GM10847 (cell line): ENCODE measurements around the gene OR52E2.

ENCODE experiments used
- POLR2A ChIP-seq: IDR thresholded peaks from 2 replicates; pipeline ENCODE4 v1.6.1; 2011; ENCODE audit not compliant: insufficient read length; ENCODE audit errors: extremely low read depth

Gene OR52E2

GRCh38 chr11:5059391-5059790 lies at the start of gene OR52E2:
Gene OR52E2, minus strand, starts transcription at chr11:5059627. Its CDS starts 0 bp downstream, at chr11:5059627.
- TF ChIP-seq POLR2A, result no peak

DNA sequence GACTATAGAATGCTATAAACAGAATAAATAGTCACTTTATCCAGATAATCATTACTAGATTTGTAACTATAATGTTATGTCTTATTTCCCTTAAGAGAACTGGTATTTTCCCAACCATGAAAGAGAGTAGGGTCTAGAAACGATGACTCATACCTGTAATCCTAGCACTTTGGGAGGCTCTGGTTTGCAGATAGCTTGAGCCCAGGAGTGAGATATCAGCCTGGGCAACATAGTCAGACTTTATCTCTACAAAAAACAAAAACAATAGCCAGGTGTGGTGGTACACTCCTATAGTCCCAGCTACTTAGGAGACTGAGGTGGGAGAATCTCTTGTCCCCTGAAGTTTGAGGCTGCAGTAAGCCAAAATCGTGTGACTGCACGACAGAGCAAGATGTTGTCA lies 47.9 kb upstream of the OR52E2 start:
- no peak for TF ChIP-seq POLR2A

- TF ChIP-seq POLR2A, result no peak
Measured at GRCh38 chr11:5103066-5103465, 43.6 kb upstream of the OR52E2 start.

- no peak for TF ChIP-seq POLR2A
Measured at GRCh38 chr11:5102246-5102645, 42.8 kb upstream of the OR52E2 start.

DNA sequence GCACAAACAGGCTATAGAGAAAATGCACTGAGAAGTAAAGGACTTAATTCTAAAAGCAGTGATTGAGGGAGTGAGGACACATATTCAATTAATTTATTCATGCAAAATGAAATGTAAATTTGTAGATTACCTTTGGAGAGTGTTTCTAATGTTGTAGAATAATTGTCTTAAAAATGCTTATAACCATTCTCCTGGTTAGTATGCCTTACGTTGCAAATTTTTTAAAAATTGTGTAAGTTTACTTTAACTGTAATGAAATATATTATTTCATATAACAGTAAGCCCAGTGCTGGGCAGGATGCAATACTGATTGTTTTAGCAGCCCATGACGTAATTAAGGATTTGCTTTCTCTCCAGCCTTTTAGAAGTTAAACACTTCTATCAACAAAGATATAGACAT lies 36.6 kb upstream of the OR52E2 start:
- TF ChIP-seq POLR2A, result no peak

DNA sequence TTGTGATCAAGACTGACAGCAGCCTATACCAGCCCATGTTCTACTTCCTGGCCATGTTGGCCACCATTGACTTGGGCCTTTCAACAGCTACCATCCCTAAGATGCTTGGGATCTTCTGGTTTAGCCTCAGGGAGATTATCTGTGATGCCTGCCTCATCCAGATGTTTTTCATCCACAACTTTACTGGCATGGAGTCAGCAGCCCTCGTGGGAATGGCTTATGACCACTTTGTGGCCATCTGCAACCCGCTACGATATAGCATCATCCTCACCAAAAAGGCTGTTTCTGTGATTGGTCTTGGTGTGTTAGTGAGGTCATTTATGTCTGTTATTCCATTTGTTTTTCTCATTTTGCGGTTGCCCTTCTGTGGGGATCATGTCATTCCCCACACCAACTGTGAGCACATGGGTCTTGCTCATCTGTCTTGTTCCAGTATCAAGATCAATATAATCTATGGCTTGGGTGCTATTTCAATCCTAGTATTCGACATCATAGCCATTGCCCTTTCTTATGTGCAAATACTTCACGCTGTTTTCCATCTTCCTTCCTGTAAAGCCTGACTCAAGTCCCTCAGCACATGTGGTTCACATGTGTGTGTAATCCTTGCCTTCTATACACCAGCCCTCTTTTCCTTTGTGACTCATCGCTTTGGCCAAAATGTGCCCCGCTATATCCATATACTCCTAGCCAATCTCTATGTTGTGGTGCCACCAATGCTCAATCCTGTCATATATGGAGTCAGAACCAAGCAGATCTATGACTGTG lies 33.6 kb upstream of the OR52E2 start:
- TF ChIP-seq POLR2A, result no peak

DNA sequence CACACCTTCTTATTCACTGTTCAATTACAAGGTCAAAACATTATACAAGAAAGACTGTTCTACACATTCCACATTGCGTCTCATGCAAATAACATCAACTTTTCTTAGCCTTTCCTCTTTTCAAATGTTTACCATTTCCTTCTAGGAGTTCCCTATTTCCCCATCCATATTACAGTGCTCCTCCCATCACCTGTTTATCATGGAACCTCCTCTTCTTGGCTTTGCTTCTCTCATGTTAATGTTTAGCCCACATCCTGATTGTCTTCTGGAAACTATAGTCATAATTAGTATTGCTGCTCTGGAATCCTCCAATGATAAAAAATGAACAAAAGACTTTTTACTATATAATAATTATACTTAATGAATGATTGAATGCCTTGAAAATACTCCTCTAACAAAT lies 31.2 kb upstream of the OR52E2 start:
- no peak for TF ChIP-seq POLR2A

- no peak for TF ChIP-seq POLR2A
Measured at GRCh38 chr11:5088556-5088955, 29.1 kb upstream of the OR52E2 start.

DNA sequence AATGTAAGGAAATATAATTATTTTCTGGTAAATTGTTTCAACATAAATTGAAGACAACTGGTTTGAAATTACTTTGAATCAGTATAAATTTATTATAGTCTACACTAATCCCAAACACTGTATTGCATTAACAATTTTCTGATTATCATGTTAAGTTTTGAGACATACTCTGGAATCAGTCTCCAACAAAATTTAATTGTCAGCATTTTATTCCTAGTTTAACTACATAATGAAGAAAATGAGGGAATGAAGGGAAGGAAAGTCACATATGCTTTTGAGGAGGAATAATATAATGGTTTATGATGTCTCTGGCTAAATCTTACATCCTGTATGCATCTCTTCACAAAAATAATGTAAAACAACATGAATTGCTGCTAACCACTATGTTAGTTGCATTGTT lies 24.2 kb upstream of the OR52E2 start:
- no peak for TF ChIP-seq POLR2A

DNA sequence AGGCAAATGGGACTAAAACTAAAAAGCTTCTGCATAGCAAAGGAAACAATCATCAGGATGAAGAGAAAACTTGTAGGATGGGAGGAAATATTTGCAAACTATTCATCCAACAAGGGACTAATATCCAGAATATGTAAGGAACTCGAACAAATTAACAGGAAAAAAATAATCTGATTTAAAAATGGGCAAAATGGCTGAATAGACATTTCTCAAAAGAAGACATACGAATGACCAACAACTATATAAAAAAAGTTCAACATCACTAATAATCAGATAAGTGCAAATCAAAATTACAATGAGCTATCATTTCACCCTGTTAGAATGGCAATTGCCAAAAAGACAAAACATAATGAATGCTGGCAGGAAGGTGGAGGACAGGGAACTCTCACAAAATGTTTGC lies 22.0 kb upstream of the OR52E2 start:
- no peak for TF ChIP-seq POLR2A

GRCh38 chr11:5071799-5072198 lies 12.4 kb upstream of the OR52E2 start:
- TF ChIP-seq POLR2A, result no peak

DNA sequence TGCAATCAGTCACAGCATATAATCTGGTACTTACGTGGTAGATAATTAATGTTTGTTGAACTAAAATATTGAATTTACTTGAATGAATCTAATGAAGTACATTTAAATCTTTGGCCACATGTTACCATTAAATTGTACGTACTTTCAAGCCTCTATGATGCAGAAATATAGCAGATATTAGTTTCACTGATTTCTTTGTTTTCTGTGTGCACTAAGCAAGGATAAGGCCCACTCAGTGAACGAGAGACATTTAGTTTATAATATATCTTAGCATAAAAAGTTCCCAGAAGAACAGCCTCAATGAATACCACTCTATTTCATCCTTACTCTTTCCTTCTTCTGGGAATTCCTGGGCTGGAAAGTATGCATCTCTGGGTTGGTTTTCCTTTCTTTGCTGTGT lies 9.8 kb upstream of the OR52E2 start, which contains the start of gene OR52E1:
Gene OR52E1 (plus strand): TSS at position 301 of the 400 bp plus-strand sequence.
- no peak for TF ChIP-seq POLR2A

GRCh38 chr11:5065027-5065426 lies 5.6 kb upstream of the OR52E2 start:
- TF ChIP-seq POLR2A, result no peak

DNA sequence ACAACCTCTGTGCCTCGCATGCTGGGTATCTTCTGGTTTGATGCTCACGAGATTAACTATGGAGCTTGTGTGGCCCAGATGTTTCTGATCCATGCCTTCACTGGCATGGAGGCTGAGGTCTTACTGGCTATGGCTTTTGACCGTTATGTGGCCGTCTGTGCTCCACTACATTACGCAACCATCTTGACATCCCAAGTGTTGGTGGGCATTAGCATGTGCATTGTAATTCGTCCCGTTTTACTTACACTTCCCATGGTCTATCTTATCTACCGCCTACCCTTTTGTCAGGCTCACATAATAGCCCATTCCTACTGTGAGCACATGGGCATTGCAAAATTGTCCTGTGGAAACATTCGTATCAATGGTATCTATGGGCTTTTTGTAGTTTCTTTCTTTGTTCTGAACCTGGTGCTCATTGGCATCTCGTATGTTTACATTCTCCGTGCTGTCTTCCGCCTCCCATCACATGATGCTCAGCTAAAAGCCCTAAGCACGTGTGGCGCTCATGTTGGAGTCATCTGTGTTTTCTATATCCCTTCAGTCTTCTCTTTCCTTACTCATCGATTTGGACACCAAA lies 12.6 kb downstream of the OR52E2 start:
- no peak for TF ChIP-seq POLR2A

DNA sequence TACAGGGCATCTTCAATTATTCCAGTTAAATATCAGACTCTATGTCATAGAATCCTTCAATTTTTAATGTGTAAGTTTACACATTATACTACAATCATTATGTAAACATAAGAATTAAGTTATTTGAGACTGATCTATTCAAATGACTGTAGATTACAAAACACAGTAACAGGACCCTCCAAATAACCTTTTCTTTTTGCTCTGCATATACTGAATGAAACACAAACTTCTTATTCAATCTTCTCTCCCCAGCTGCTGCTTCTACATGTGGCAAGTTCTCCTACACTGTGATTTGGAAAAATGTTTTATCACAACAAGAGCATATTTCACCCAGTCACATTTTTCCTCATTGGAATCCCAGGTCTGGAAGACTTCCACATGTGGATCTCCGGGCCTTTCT lies 13.2 kb downstream of the OR52E2 start, which contains the start of gene OR52J3:
Gene OR52J3 (plus strand): TSS at position 301 of the 400 bp plus-strand sequence. CDS start 0 bp downstream, at position 301.
- no peak for TF ChIP-seq POLR2A

GRCh38 chr11:5043380-5043779 lies 16.0 kb downstream of the OR52E2 start:
- TF ChIP-seq POLR2A, result no peak

- TF ChIP-seq POLR2A, result no peak
Measured at GRCh38 chr11:5042091-5042490, 17.3 kb downstream of the OR52E2 start.
